IPS-15b (cell line): ENCODE results near the gene MYOZ3.

Source experiments
- H3K27me3 ChIP-seq: one replicate; pipeline ENCODE4 v1.6.1; 2013; ENCODE audit warnings: low read length; ENCODE audit not compliant: control insufficient read depth, insufficient read depth
- H3K36me3 ChIP-seq: one replicate; pipeline ENCODE4 v1.6.1; 2013; ENCODE audit warnings: low read length; ENCODE audit not compliant: control insufficient read depth, insufficient read depth
- H3K4me1 ChIP-seq: one replicate; pipeline ENCODE4 v1.6.1; 2013; ENCODE audit warnings: mild to moderate bottlenecking, low read length; ENCODE audit not compliant: control insufficient read depth, insufficient read depth
- H3K4me3 ChIP-seq: one replicate; pipeline ENCODE4 v1.5.1; 2013; ENCODE audit warnings: low read depth, low read length
- H3K9ac ChIP-seq: one replicate; pipeline ENCODE4 v1.6.1; 2013; ENCODE audit warnings: low read depth, mild to moderate bottlenecking, low read length
- H3K9me3 ChIP-seq: one replicate; pipeline ENCODE4 v1.6.1; 2013; ENCODE audit warnings: mild to moderate bottlenecking, low read length; ENCODE audit not compliant: control insufficient read depth, insufficient read depth

The MYOZ3 gene

DNA sequence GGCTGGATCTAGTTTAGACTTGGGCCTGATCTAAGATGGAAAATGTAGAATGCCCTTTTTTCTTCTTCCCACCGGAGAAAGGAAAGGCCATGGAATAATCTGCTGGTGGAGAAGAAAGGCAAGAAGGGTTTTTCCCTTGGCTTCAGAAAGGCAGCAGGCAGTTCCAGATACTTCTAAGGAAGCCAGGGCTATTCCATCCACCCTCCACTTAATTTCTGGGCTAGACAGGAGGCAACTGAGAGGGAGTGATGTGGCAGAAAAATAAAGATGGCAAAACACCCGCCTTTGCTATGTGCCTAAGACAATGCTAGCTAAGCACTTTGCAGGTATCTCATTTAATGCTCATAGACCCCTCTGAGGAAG is 9.9 kb downstream of the MYOZ3 start:
- no peak overlapping the region for H3K9ac ChIP-seq
- H3K36me3 ChIP-seq: no peaks in the 10 kb centered on the region
- peak overlapping the region; percentile 94 for H3K4me3 ChIP-seq

DNA sequence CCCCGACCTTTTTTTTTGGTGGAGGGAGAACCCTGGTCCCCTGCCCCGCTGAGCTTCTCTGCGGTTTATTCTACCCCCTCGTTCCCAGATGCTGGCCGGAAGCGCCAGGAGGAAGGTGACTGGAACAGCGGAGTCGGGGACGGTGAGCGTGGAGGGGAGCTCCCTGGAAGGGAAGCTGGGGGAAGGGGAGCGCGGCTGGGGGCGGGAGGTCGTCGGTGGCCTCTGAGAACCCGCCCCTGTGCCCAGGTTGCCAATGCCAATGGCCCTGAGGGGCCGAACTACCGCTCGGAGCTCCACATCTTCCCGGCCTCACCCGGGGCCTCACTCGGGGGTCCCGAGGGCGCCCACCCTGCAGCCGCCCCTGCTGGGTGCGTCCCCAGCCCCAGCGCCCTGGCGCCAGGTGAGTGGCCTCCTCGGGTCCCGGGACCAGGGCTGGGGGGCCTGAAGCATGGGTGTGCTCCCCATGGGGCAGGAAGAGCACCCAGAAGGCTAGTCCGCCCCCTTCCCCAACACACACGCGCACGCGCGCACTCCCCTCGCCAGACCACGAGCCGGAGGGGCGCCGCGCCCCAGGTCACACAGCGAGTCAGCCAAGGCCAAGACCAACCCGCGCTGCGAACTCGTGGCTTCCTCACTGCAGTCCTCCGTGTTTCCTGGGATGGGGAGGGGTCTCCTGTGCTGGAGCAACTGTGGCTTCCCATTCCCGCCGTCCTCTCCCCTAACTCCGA is 10.6 kb downstream of the MYOZ3 start:
- Histone ChIP-seq H3K4me1 (peaks cover 18% of the 10 kb centered on the region), H3K27me3 (no peaks in the 10 kb centered on the region), H3K9me3 (no peaks in the 10 kb centered on the region), H3K9ac (peak overlapping the region; percentile 97), H3K36me3 (no peaks in the 10 kb centered on the region), H3K4me3 (peak overlapping the region; percentile 94)

More for the DNA sequence above, 9.9 kb downstream of the MYOZ3 start:
- H3K4me1 ChIP-seq: peaks cover 18% of the 10 kb centered on the region
- no peaks in the 10 kb centered on the region for H3K27me3 ChIP-seq
- H3K9me3 ChIP-seq: no peaks in the 10 kb centered on the region

DNA sequence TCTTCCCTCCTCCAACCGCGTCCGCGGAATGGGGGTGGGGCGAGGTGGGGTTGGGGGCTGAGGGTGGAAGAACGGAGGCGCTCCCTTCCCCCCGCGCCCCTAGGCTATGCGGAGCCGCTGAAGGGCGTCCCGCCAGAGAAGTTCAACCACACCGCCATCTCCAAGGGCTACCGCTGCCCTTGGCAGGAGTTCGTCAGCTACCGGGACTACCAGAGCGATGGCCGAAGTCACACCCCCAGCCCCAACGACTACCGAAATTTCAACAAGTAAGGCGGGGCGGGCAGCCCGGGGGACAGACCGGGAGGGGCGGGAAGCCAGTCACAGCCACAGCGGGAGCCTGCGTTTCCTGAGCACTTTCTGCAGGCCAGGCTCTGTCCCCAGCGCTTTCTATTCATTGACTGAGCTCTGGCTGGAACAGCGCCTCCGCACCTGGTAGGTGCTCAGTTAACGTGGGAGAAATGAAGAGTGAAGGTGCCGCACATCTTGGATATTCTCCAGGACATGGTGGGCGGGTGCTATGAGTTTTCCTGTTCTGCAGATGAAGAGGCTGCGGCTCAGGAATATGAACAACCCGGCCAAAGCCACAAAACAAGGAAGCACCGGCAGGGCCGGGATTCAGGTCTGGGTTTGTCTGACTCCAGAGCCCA is 11.3 kb downstream of the MYOZ3 start:
- H3K4me1 ChIP-seq: peaks cover 18% of the 10 kb centered on the region
- peak overlapping the region; percentile 94 for H3K4me3 ChIP-seq
- H3K36me3 ChIP-seq: no peaks in the 10 kb centered on the region
- H3K27me3 ChIP-seq: no peaks in the 10 kb centered on the region
- H3K9ac ChIP-seq: peak overlapping the region; percentile 97
- no peaks in the 10 kb centered on the region for H3K9me3 ChIP-seq

DNA sequence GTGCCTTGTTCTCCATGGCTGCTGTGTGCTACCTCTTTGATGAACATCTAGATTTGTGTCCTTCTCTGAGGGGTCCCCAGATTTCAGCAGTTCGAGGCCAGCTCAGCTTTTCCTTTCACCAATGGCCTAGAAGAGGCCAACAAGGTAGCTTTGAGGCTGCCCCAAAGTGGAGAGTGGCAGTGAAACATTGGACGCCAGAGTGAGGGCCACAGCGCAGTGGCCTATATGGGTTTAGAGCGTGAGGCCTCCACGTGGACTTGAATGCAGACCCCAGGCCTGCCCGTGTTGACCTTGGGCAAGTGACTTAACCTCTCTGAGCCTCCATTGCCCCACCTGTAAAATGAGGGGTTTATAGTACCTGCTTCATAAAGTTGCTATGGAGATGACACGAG is 11.8 kb downstream of the MYOZ3 start:
- H3K9ac ChIP-seq: peak overlapping the region; percentile 61
- H3K9me3 ChIP-seq: no peaks in the 10 kb centered on the region
- H3K4me3 ChIP-seq: peak overlapping the region; percentile 94
- H3K4me1 ChIP-seq: peaks cover 18% of the 10 kb centered on the region
- H3K36me3 ChIP-seq: no peaks in the 10 kb centered on the region
- no peaks in the 10 kb centered on the region for H3K27me3 ChIP-seq

DNA sequence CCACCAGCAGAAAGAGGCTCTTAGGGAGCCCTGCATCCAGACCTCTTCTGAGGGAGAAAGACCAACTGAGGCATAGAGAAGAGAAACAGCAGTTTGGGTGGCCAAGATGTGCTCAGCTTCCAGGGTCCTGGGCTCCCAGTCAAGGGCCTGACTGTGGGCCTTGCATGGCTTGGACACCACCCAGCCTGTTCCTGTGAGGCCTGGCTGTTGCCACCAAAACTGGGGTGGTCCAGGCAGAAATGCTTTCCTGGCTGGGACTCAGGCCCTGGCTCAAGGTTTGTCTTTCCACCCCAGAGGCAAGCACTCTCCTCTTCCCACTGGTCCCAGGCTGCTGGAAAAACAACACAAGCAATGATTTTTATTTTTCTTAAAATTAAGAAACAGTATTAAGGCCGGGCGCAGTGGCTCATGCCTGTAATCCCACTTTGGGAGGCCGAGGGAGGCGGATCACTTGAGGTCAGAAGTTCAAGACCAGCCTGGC is 13.3 kb downstream of the MYOZ3 start:
- H3K9ac ChIP-seq: no peak overlapping the region
- H3K4me3 ChIP-seq: no peak overlapping the region
- H3K27me3 ChIP-seq: no peaks in the 10 kb centered on the region
- H3K36me3 ChIP-seq: no peaks in the 10 kb centered on the region
- no peaks in the 10 kb centered on the region for H3K9me3 ChIP-seq
- peaks cover 18% of the 10 kb centered on the region for H3K4me1 ChIP-seq

DNA sequence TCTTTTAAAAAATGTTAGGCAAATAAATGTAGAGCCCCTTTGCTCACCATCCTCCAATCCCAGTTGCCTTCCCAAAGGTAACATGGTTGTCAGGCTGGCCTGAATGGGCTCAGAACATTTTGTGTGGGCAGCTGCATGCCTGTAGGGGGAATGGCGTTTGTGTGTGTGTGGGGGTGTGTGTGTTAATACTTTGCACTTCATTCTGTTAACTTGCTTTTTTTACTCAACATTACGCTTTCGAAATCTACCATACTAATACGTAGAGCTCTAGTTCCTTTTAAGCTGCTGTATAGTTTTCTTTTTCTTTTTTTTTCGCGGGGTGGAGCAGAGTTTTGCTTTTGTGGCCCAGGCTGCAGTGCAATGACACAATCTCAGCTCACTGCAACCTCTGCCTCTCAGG is 14.0 kb downstream of the MYOZ3 start:
- no peaks in the 10 kb centered on the region for H3K9me3 ChIP-seq
- peaks cover 16% of the 10 kb centered on the region for H3K4me1 ChIP-seq
- no peak overlapping the region for H3K4me3 ChIP-seq
- no peaks in the 10 kb centered on the region for H3K36me3 ChIP-seq
- H3K27me3 ChIP-seq: no peaks in the 10 kb centered on the region
- no peak overlapping the region for H3K9ac ChIP-seq

DNA sequence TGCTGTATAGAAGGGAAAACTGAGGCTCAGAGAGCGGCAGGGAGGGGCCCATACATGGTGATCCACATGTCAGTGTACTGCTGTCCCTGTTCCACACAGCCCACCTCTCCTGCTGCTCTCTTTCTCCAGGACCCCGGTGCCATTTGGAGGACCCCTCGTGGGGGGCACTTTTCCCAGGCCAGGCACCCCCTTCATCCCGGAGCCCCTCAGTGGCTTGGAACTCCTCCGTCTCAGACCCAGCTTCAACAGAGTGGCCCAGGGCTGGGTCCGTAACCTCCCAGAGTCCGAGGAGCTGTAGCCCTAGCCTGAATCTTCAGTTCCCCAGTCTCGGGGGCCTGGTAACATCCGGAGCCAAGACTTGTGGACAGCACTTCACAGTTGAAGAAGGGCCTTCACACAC is 15.5 kb downstream of the MYOZ3 start:
- Histone ChIP-seq H3K9me3 (no peaks in the 10 kb centered on the region), H3K36me3 (no peaks in the 10 kb centered on the region), H3K27me3 (no peaks in the 10 kb centered on the region), H3K4me1 (peaks cover 4% of the 10 kb centered on the region), H3K9ac (no peak overlapping the region), H3K4me3 (no peak overlapping the region)

DNA sequence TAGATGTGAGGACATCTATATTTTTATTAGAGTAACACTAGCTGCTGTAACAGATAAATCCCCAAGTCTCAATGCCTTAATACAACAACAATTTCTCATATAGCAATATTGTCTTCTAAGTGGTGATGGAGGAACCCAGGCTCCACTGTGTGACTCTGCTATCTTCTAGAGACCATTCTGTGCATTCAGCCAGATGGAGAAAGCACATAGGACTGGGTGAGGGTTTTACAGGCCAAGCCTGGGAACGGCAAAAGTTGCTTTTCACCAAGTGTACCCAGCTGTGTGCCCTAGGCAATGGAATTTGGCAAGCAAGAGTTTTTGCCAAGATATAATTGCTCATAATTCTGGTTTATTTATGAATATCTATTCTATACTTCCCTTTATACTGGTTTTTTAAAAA is 28.1 kb downstream of the MYOZ3 start:
- no peak overlapping the region for H3K9ac ChIP-seq
- no peaks in the 10 kb centered on the region for H3K9me3 ChIP-seq
- H3K4me1 ChIP-seq: no peaks in the 10 kb centered on the region
- no peaks in the 10 kb centered on the region for H3K27me3 ChIP-seq
- H3K36me3 ChIP-seq: peaks cover 26% of the 10 kb centered on the region
- H3K4me3 ChIP-seq: no peak overlapping the region

DNA sequence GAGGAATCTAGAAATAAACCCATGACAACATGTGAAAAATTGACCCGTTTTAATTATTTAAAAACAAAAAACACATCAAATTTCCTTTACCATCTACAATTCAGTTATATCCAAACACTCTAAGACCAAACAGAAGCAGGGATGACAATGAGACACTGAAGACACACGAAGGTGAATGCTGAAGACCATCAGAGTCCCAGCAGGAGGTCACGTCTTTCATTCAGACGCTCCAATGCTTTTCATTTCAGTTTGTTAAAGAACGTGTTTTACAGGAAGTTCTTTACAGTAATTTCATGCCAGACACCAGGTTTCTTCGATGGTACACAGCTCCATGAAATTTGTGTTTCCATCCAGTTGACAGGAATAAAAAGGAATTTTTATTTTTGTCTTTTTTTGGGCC is 29.7 kb downstream of the MYOZ3 start:
- no peaks in the 10 kb centered on the region for H3K27me3 ChIP-seq
- H3K4me1 ChIP-seq: no peaks in the 10 kb centered on the region
- no peak overlapping the region for H3K9ac ChIP-seq
- H3K9me3 ChIP-seq: no peaks in the 10 kb centered on the region
- peaks cover 32% of the 10 kb centered on the region for H3K36me3 ChIP-seq
- H3K4me3 ChIP-seq: no peak overlapping the region

DNA sequence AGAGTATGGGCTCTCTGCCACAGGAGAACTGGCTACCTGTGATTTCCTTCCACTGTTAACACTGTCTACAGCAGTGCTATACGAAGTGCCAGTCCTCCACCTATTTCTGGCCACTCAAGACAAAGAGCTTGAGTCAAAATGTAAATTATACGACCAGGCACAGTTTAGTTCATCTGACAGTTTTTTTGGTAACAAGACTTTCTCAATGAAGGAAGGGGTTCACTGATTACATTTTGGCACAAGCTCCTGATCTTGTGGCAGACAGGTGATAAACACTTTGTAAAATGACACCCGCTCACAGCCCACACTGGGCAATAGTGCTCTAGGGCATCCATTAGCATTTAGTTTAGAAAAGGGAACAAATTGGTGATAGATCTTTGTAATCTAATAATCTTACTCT is 31.2 kb downstream of the MYOZ3 start:
- Histone ChIP-seq H3K4me1 (no peaks in the 10 kb centered on the region), H3K4me3 (no peak overlapping the region), H3K9me3 (no peaks in the 10 kb centered on the region), H3K9ac (no peak overlapping the region), H3K27me3 (no peaks in the 10 kb centered on the region), H3K36me3 (peaks cover 42% of the 10 kb centered on the region)

DNA sequence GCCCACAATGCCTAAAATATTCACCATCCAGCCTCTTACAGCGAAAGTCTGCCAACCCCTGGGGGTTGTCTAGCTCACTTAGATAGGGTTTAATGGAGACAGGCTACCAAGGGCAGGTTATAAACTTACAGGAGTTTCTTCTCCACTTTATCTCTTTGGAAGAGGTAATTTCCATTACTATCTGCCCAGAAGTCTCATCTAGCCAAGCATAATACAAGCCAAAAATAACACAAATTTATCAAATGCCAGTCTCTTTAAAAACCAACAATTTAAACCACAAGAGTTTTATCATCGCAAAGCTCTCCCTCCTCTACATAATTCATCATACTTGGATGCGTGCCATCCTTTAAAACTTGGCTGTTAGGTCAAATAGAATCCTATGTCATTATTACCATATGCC is 33.6 kb downstream of the MYOZ3 start:
- no peak overlapping the region for H3K9ac ChIP-seq
- H3K4me3 ChIP-seq: no peak overlapping the region
- no peaks in the 10 kb centered on the region for H3K9me3 ChIP-seq
- peaks cover 51% of the 10 kb centered on the region for H3K36me3 ChIP-seq
- H3K27me3 ChIP-seq: no peaks in the 10 kb centered on the region
- peaks cover under 1% of the 10 kb centered on the region for H3K4me1 ChIP-seq

DNA sequence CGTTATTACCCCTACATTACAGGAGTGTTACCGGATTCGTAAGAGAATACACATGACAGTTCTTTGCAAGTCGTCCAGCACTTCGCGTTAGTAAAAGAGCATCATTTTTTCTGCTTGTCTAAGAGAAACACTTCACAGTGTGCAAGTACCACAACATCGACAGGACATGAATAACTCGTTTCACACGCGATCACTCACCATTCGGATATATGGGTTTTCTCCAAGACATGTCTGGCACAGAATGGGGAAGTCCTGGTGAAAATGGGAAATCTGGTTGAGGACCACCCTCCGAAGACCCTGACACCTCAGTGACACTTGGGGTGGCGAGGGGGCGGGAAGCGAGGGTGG is 39.2 kb downstream of the MYOZ3 start:
- Histone ChIP-seq H3K36me3 (peaks cover 22% of the 10 kb centered on the region), H3K4me3 (peak overlapping the region; percentile 95), H3K4me1 (peaks cover 7% of the 10 kb centered on the region), H3K27me3 (no peaks in the 10 kb centered on the region), H3K9me3 (no peaks in the 10 kb centered on the region), H3K9ac (peak overlapping the region; percentile 95)
